DMS 273 treated with DMSO at 0.1 percent for 48 hours (cell line): Measurements from ENCODE around the gene ARHGEF3.
"Not testable (repeated sequence)": the region's sequence is repeated elsewhere in the genome, so short reads cannot be mapped to it uniquely, and the experiment has no call there.

Source experiments
- DNase-seq: peaks from one replicate; lab custom pipeline; 2025; lab: John Stamatoyannopoulos, UW

Gene ARHGEF3

DNA sequence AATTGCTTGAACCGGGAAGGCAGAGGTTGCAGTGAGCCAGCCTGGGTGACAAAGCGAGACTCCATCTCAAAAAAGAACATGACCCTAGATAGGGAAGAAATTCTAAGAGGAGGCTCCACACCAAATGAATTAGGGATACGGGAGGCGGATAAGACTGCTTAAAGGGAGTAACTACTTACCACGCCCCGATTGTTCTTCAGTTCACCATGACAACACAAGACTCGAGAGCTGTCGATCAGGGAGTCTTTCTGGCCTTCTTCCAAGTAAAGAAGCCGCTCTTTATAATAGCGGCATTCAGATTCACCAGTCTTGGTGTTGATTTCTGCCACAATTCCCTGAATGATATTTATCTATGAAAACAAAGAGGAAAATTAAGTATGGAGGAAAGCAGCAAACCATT is 64.7 kb downstream of the ARHGEF3 start:
- no peak for DNase-seq

- no peak for DNase-seq
Observed at GRCh38 chr3:56732109-56732508, 69.6 kb downstream of the ARHGEF3 start.

- DNase-seq: no peak
Observed at GRCh38 chr3:56725175-56725574, 76.6 kb downstream of the ARHGEF3 start.

DNA sequence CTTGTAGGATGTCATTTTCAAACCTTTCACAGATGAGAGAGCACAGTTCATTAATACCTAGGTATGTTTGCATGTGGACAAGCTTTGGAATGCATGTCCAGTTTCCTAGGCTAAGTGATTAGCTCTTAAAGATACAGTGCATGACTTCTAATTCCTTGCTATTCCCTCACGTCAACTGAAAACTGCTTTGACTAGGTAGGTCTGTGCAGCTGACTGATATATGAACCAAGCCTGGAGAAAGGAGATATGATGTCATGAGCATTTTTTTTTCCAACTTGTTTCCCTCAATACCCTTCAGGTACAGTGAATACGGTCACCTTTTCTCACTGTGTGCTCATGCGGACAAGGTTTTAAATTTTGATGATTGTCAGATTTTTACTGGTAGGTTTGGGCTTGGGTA is 77.1 kb downstream of the ARHGEF3 start:
- no peak for DNase-seq

GRCh38 chr3:56720849-56721248 is 80.9 kb downstream of the ARHGEF3 start:
- no peak for DNase-seq

DNA sequence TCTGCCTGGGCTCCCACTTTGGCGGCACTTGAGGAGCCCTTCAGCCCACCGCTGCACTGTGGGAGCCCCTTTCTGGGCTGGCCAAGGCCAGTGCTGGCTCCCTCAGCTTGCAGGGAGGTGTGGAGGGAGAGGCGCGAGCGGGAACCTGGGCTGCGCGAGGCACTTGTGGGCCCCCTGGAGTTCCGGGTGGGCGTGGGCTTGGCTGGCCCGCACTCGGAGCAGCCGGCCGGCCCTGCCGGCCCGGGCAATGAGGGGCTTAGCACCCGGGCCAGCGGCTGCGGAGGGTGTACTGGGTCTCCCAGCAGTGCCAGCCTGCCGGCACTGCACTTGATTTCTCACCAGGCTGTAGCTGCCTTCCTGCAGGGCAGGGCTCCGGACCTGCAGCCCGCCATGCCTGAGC is 82.9 kb downstream of the ARHGEF3 start:
- not testable (repeated sequence) for DNase-seq

DNA sequence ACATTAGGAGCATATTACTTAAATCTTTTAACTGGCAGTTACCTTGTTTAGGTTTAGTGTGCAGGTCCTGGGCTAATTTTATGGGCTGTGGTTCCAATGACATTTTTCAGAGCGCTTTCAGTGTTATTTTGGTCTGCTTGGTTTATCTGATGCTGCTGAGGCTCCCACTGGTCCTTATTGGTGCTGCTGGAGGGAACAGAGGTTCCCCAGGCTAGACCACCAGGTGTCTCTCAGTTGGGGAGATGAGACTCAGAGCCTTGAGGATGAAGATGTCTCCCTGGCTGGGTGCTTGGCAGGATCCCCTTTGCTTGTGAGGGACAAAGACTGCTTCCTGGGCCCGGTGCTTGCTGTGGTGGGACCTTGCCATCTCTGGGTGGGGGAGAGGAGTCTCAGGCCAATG is 90.4 kb downstream of the ARHGEF3 start:
- no peak for DNase-seq

DNA sequence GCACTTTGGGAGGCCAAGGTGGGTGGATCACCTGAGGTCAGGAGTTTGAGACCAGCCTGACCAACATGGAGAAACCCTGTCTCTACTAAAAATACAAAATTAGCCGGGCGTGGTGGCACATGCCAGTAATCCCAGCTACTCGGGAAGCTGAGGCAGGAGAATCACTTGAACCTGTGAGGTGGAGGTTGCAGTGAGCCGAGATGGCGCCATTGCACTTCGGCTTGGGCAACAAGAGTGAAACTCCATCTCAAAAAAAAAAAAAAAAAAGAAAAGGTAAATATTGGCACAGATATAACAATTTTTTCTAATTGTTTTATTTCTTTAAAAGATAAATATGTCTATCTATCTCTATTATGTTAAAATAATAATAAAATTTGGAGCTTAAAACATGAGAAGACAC is 94.3 kb downstream of the ARHGEF3 start:
- DNase-seq: not testable (repeated sequence)

- no peak for DNase-seq
Observed at GRCh38 chr3:56706629-56707028, 95.1 kb downstream of the ARHGEF3 start.

DNA sequence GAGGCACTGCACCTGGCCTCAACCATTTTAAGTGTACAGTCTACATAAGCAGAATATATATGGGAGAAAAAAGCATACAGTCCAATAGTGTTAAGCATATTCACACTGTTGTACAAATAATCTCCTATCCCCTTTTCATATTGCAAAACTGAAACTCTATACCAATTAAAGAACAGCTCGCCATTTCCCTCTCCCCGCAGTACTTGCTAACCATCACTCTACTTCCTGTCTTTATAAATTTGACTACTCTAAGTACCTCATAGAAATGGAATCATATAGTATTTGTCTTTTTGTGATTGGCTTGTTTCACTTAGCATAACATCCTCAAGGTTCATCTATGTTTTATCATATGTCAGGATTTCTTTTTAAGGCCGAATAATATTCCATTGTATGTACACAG is 97.0 kb downstream of the ARHGEF3 start:
- no peak for DNase-seq

GRCh38 chr3:56702490-56703315 is 99.0 kb downstream of the ARHGEF3 start:
- DNase-seq: peak; percentile 28

DNA sequence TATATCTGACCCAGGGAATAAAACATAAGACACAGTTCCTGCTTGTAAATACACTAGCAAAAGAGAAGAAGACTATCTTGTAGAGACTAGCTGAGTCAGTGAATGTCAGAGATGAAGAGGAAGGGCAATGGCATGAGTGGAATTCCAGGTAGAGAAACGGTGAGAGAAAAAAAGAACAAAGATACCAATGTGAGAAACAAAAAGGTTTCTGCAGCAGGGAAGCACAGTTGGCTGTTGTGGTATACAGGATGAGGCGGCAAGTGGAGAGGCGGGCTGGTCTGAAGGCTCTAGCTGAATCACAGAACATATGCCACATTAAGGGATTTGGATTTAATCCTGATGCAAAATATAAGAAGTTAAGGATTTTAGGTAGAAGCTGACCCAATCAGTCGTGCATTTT is 101.6 kb downstream of the ARHGEF3 start:
- DNase-seq: no peak

DNA sequence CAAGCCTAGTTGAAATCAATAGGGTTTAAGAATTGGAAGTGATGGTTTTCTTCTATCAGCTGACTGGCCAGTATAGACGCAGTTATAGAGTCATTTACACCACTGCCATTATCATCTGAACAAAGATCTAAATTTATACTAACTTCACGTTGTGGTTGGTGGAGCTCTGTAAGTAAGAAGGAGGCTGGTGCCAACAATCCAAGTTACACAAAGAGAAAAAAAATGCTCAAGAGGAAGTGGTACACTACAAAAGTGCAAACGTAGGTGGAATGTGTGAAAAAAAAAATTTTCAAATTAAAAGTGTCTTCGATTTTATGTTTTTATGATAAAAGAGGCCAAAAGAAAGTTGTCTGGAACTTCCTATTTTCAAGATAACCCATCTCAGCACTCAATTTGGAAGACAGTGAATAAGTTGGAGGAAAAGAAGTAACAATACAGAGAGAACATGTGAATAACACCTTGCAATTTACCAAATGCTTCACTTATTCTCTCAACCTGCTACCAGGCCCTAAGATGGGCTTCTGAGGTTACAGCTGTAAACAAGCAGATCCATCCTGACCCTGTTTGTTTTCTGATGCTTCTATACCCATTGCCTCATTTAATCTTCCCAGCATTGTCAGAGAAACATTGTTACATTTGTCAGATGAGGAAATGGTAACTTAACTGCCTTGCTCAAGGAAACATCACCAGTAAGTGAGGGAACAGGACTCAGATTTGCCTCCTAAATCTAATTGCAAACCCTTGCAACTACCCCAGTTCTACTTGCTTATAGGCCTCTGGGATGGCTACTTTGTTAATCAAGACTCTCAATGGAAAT is 106.7 kb downstream of the ARHGEF3 start:
- DNase-seq: no peak

DNA sequence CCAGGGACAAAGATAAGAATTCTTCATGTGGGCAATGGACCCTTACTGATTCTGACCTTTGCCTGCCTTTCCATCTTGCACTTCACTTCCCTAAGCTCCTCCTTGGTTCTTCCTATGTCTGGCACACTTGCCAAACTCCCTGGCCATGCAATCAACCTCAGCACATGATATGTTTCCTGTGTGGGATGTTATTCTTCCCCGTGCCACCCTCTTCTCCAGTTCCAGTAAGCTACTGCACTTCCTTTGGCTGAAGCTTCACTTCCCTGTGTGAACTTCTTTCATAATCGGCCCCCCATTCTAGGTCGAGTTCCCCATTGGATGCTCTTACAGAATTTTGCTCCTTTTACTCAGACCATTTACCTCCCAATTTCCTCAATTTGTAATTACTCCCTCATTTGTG is 108.0 kb downstream of the ARHGEF3 start:
- no peak for DNase-seq

DNA sequence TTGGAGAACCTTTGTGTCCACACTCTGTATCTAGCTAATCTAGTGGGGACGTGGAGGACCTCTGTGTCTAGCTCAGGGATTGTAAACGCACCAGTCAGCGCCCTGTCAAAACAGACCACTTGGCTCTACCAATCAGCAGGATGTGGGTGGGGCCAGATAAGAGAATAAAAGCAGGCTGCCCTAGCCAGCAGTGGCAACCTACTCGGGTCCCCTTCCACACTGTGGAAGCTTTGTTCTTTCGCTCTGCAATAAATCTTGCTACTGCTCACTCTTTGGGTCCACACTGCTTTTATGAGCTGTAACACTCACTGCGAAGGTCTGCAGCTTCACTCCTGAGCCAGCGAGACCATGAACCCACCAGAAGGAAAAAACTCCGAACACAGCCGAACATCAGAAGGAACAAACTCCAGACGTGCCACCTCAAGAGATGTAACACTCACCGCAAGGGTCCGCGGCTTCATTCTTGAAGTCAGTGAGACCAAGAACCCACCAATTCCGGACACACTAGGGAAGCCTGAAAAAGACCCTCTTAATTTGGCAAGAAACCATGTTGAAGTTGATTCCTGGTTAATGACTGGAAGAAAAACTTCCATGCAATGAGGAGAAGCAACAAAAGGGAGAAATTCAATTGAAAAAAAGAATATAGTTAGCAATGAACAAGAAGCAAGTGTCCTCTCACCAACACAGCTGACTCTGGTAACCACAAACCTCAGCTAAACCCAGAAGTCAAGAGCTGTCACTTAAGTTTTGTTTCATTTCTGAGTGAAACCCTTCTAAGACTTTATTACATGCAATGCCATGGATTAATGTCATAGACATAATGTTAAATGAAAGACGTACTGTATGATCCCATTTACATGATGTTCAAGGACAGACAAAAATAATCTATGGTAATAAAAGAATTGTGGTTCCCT is 109.0 kb downstream of the ARHGEF3 start:
- not testable (repeated sequence) for DNase-seq

DNA sequence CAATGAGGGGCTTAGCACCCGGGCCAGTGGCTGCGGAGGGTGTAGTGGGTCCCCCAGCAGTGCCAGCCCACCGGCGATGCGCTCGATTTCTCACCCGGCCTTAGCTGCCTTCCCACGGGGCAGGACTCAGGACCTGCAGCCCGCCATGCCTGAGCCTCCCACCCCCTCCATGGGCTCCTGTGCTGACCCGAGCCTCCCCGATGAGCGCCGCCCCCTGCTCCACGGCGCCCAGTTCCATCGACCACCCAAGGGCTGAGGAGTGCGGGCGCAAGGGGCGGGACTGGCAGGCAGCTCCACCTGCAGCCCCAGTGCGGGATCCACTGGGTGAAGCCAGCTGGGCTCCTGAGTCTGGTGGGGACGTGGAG is 109.8 kb downstream of the ARHGEF3 start:
- DNase-seq: not testable (repeated sequence)

DNA sequence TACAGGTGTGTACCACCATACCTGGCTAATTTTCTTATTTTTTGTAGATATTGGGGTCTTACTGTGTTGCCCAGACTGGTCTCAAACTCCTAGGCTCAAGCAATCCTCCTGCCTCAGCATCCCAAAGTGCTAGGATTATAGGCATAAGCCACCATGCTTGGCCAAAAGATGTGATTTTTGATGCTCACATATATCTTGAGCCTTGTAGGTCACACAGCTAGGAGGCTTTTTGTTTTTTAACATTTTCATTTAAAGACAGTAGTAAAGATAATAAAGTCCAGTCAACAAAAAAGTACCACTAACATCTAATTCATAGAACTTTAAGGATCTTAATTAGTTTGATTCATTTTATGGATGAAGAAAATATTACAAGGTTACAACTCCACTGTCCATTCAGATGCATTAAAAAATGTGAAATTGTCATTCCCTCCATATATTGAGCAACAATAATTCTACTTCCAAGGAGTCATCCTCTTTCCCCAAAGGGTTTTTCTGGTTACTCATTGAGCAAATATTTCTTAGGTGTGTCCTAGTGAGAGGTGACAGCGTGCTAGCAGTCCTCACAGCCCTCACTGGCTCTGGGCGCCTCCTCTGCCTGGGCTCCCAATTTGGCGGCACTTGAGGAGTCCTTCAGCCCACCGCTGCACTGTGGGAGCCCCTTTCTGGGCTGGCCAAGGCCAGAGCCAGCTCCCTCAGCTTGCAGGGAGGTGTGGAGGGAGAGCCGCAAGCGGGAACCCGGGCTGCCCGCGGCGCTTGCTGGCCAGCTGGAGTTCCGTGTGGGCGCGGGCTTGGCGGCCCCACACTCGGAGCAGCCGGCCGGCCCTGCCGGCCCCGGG is 110.4 kb downstream of the ARHGEF3 start:
- no peak for DNase-seq

DNA sequence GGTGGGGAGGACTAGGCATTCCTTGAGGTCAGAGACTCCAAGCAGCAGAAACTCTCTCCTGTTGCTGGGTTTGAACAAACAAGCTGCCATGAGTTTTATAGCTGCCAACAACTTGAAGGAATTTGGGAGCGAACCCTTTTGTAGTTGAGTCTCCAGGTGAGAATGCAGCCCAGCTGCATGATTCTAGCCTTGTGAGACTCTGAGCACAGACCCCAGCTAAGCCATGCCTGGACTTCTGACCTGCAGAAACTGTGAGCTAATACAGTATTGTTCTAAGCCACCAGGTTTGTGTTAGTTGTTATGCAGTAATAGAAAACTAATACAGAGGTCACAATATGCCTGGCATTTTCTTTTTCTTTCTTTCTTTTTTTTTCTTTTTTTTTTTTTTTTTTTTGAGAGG is 112.4 kb downstream of the ARHGEF3 start:
- DNase-seq: no peak

- DNase-seq: no peak
Observed at GRCh38 chr3:56688191-56688590, 113.6 kb downstream of the ARHGEF3 start.

DNA sequence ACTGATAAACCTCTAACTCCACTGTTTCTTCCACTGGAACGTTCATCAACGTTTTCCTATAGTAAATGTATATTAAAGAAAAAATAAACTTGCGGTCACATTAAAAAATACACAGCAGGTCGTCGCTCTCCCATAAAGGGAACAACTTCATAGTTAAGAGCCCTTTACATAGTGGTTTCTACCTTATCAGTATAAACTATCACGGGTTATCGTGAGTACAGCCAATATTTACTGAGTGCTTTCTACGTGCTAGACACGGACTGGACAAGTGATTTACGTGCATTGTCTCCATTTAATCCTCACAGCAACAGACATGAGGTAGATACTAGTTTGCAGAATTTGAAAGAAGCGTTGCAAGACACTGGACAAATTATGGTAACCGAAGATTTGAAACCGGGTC is 117.7 kb downstream of the ARHGEF3 start:
- no peak for DNase-seq

- no peak for DNase-seq
Observed at GRCh38 chr3:56683122-56683817, 118.5 kb downstream of the ARHGEF3 start, which contains the start of gene TASOR. Gene TASOR (minus strand): TSS chr3:56683265. CDS start chr3:56683006, 259 bp downstream.
